Occipital lobe (tissue), 2 donors: ENCODE measurements around the gene GPC2. TPM values are rescaled to one million over a fixed set of nuclear protein-coding genes. Genes with fewer than 3 reads are reported as not detected.
"Not testable (repeated sequence)": the region's sequence is repeated elsewhere in the genome, so short reads cannot be mapped to it uniquely, and the experiment has no call there.

Experiments
- DNase-seq: peaks from one replicate; lab custom pipeline; 2025; lab: John Stamatoyannopoulos, UW
- total RNA-seq: library from RNA; depleted of rRNA; stranded (reverse); fragments of >200 nt; gene quantifications from one replicate; pipeline ENCODE4 v1.2.3, GENCODE V29; 2014

GPC2 gene
- 71.9 TPM for total RNA-seq

DNA sequence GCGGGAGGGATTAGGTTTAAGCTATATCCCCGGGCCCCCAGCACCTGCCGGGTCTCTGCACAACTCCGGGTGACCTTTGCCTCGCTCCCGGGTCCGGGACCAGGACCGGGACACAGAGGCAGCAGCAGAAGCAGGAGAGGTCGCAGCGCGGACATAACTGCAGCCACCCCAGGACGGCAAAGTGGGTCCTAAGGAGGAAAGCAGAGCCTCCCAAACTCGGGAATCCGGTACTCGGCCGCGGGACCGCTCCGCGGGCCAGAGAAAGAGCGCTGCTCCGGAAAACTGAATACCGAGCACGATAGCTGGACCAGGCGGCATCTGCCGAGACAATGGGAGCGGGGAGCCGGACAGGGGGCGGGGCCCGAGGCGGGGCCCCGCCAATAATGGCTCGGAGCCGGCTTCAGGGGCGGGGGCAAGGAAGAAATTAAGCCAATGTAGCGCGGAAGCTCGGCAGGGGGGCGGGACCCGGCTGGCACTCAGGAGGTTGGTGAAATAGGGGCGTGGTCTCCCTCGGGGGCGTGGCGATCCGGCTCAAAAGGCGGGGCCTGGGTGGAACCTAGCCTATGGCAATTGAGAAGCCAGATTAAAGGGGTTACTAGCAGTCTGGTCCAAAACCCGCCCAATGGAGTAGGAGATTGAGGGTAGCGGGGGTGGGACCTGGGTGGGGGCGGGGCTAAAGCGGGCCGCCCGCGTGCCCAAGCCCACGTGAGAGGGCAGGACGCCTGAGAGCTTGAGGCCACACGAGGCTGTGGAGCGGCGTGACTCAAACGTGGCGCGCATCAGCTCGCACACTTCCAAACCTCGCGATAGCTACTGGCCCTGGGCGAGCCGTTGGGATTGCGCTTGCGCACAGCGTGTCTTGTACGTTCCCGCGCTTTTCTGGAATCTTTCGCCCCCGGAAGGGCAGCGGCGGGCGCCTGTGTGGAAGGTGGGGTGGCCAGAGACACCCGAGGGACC, at the start of gene GPC2, which contains the start of gene STAG3:
Gene GPC2 (minus strand): TSS at position 337 of the 957 bp plus-strand sequence. CDS start 182 bp downstream, at position 155.
Gene STAG3 (plus strand): TSS at position 874 of the 957 bp plus-strand sequence. CDS start 2,639 bp downstream, outside the sequence.
- peak; percentile 85 for DNase-seq

DNA sequence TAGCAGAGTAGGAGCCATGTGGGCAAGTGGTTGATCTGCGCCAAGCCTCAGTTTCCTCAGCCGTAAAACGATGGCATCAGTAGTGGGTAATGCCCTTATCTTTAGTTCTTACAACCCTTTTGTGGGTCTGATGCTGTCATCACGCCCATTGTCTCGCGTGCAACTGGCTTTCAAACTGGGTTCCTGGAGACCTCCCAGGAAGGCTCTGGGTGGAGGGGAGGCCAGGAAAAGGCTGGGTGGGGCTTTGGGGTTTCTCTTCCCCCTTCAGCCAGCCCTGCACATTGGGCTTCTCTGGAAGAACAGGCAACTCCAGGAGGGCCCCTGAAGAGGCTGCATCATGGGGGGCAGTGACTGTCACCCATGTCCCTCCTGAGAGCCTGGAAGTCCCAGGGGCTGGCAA, 47.7 kb upstream of the GPC2 start:
- not testable (repeated sequence) for DNase-seq

GRCh38 chr7:100223376-100223927, 46.3 kb upstream of the GPC2 start:
- DNase-seq: not testable (repeated sequence)

GRCh38 chr7:100222445-100223132, 45.4 kb upstream of the GPC2 start:
- DNase-seq: no peak

DNA sequence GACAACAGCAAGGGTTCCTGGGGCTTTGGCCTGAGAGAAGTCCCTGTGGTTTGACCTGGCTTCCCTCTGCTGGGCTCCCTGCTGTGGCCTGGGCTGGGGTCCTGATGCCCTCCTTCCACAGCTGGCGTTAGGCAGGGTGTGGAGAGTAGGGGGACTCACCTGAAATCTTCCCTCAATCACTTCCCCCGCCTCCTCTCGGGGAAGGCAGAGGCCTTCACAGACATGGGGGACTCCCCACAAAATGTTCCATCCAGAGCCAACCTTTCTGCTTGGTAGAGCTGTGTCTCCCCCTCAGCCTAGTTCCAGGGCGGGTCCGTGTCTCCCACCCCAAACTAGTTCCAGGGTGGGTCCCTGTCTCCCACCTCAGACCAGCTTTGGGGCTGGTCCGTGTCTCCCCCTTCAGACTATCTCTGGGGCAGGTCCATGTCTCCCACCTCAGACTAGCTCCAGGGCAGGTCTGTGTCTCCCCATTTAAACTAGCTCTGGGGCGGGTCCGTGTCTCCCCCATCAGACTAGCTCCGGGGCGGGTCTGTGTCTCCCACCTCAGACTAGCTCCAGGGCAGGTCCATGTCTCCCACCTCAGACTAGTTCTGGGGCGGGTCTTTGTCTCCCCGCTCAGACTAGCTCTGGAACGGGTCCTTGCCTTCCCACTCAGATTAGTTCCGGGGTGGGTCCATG, 44.7 kb upstream of the GPC2 start:
- DNase-seq: no peak

DNA sequence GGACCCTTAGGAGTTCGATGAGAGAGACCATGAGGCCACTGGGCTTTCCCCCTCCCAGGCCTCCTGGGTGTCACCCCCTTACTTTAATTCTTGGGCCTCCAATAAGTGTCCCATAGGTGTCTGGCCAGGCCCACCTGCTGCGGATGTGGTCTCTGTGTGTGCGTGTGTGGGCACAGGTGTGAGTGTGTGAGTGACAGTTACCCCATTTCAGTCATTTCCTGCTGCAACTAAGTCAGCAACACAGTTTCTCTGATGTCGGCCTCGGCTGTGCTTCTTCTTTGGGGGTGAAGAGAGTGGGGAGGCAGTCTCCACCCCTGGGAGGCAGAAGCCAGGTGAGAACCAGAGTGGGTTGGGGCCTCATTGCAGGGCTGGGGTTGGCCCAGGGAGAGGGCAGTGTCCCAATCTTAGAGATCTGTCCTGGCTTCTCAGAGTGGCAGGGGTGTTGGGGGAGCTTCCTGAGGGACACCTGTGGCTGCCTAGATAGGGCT, 44.1 kb upstream of the GPC2 start:
- no peak for DNase-seq

- DNase-seq: no peak
Observed at GRCh38 chr7:100220586-100221230, 43.5 kb upstream of the GPC2 start.

DNA sequence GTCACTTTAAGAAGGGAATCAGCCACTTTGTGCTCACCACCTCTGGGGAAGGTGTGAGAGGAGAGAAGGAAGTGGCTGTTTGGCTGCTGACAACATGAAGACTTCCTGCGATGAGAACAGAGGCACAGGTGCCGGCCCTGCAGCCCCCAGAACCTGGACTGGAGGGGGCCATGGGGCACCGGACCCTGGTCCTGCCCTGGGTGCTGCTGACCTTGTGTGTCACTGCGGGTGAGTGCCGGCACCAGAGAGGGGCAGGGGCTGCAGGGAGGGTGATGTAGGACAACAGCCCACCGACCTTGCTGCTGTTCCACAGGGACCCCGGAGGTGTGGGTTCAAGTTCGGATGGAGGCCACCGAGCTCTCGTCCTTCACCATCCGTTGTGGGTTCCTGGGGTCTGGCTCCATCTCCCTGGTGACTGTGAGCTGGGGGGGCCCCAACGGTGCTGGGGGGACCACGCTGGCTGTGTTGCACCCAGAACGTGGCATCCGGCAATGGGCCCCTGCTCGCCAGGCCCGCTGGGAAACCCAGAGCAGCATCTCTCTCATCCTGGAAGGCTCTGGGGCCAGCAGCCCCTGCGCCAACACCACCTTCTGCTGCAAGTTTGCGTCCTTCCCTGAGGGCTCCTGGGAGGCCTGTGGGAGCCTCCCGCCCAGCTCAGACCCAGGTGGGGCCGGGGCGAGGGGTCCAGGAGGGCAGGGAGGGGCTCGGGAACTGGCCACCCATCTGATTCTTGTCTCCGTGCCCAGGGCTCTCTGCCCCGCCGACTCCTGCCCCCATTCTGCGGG, 42.8 kb upstream of the GPC2 start, which contains the start of gene PVRIG:
Gene PVRIG (plus strand): TSS at position 149 of the 785 bp plus-strand sequence. CDS start 22 bp downstream, at position 171.
- not testable (repeated sequence) for DNase-seq

GRCh38 chr7:100219271-100219737, 42.1 kb upstream of the GPC2 start:
- DNase-seq: no peak

DNA sequence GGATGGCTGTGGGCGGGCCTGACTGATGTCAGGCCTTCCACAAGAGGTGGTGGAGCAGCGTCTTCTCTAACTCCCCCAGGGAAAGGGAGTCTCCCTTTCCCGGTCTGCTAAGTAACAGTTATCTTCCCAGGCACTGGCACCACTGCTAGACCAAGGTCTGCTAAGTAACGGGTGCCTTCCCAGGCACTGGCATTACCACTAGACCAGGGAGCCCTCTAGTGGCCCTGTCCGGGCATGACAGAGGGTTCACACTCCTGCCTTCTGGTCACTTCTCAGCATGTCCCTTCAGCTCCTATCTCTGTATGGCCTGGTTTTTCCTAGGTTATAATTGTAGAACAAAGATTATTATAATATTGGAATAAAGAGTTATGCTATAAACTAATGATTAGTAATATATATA, 40.8 kb upstream of the GPC2 start:
- peak; percentile 70 for DNase-seq

GRCh38 chr7:100215895-100216294, 38.7 kb upstream of the GPC2 start:
- no peak for DNase-seq

GRCh38 chr7:100214356-100214755, 37.2 kb upstream of the GPC2 start:
- DNase-seq: not testable (repeated sequence)

- DNase-seq: no peak
Observed at GRCh38 chr7:100213672-100214071, 36.5 kb upstream of the GPC2 start.

DNA sequence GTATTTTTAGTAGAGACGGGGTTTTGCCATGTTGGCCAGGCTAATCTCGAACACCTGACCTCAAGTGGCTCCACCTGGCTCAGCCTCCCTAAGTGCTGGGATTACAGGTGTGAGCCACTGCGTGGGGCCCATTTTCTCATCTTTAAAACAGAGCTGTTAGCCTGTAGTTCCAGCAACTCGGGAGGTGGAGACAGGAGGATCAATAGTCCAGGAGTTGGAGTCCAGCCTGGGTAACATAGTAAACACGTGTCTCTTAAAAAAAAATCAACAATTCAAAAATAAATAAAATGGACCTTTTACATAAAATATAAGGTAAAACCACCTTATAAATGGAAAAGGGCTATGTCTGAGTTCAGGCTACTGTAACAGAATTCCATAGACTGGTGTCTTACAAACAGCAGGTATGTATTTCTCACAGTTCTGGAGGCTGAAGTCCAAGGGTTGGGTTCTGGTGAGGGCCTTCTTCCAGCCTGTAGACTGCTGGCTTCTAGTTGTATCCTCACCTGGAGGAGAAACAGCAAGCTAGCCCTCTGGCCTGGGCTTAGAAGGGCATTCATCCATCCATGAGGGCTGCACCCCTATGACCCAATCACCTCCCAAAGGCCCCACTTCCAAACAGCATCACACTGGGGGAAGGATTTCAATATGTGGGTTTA, 35.6 kb upstream of the GPC2 start:
- DNase-seq: no peak

DNA sequence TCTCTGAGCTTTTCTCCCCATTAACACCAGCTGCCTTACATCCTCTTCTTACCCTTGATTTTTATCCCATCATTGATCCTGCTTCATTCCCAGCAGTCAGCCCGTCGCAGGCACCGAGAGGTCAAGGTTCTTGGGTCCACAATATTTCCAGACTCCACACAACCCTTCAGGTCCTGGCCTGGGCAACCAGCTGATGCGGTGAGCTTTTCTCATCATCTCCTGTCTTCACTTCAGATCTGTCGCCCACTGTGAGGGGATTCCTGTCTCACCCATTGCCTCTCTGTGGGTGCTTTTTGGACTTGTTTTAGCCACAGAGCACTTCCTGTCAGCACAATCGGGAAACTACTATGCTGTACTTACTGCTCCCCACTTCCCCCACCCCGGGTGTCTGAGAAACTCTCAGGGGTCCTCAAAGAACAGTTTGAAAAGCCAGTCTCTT, 34.2 kb upstream of the GPC2 start:
- DNase-seq: no peak

GRCh38 chr7:100210805-100211204, 33.6 kb upstream of the GPC2 start:
- no peak for DNase-seq

DNA sequence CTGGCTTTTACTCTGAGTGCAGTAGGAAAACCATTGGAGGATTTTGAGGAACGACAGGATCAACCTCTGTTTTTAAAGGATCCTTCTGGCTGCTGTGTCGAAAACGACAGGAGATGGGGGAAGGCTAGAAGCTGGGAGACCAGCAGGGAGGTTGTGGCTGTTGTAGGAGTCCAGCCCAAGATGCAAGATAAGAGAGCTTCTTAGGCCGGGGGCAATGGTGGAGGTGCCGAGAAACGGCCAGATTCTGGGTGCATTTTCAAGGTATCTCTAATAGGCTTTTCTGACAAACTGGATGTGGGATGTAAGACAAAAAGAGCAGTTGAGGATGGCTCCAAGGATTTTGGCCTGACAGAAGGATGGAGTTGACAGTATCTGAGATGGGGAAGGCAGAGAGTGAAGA, 32.3 kb upstream of the GPC2 start:
- DNase-seq: no peak

DNA sequence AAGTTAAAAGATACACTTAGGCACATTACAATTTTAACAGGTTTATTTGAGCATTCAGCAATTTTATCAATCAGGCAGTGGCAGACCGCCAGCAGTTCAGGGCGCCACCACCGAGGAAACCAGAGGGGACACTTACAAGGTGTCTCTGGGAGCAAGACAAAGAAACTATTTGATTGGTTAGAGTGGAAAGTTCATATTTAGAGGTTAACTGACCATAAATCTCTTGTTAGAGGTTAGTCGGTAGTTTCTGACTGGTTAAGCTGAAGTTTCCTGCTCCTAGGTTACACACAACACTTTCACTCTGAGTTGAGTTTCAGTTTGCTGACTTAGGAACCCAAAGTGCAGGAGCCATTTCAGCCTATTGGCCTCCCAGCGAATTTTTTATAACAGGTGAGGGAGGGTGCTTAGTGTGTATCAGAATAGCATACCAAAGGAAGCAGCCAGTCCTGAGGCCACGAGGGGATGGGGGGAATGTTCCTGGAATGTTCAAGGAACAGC, 31.8 kb upstream of the GPC2 start:
- no peak for DNase-seq

DNA sequence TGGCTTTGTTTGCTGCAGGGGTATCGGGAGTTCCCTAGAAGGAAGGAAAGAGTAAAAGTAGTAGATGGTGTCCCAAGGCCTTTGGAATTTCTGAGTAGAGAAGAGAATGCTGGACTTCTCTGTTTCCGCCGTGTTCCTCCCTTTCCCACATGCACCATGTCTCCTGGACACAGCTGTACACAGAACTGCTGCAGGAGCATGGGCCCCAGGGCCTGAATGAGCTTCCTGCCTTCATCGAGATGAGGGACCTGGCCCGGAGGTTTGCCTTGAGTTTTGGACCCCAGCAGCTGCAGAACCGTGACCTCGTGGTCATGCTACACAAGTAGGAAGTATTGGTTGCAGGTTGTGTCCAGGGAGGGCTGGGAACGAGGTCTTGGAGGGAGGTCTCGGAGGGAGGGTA, 27.3 kb upstream of the GPC2 start:
- no peak for DNase-seq
